K562 (cell line): ENCODE measurements around the gene VPS16. TPM values are rescaled to one million over a fixed set of nuclear protein-coding genes. Genes with fewer than 3 reads are reported as not detected.

Source experiments
- ATAC-seq: fragments of 200-7000 bp; cut with Tn5 transposase; 3 replicates; pipeline ENCODE4 v1.9.1; 2020; ENCODE audit warnings: moderate library complexity
- BruUV-seq: library from RNA; stranded (reverse); fragments of 400-500 nt; replicated peaks from 2 replicates; lab custom pipeline; 2021; lab: Mats Ljungman, UMichigan
- CTCF ChIA-PET: fragments of 300-600 bp; formaldehyde crosslinking; extraction: SDS; loops from one replicate; lab custom pipeline; 2021; ENCODE audit warnings: low intra/inter-chr PET ratio; lab: Yijun Ruan, JAX
- POLR2A ChIA-PET: fragments of 300-600, 350-650 bp; sonication (Branson Sonifier 250); formaldehyde crosslinking; extraction: SDS; loops from one replicate; lab custom pipeline; 2021; ENCODE audit warnings: antibody characterized with exemption, inconsistent platforms; lab: Yijun Ruan, JAX
- DNase-seq, 4 experiments: peaks; one replicate each; pipeline versions ENCODE4 v3.0.0 to v3.0.0-alpha.2; 2011 to 2018; ENCODE audit warnings: low spot score in 3 of 4, mixed read lengths in 3 of 4; ENCODE audit errors: extremely low read depth in 1 of 4
- FAIRE-seq: peaks from 2 replicates; lab custom pipeline; 2011; peaks lifted over from hg19 to GRCh38; lab: Jason Lieb, UNC
- H2AFZ ChIP-seq: 2 replicates; pipeline ENCODE4 v1.6.0; 2011; ENCODE audit warnings: low read depth, low read length, control low read depth, inconsistent platforms
- H3K27ac ChIP-seq: fragments of 200-600 bp; 3 replicates; pipeline ENCODE4 v1.8.0; 2011; ENCODE audit warnings: low read depth, mild to moderate bottlenecking, control low read depth, inconsistent platforms, low read length, moderate library complexity, mixed read lengths; ENCODE audit errors: extremely low read depth
- H3K27me3 ChIP-seq, 2 experiments: fragments of 300-600 bp in 1 of 2; 2 replicates in 1 of 2; 3 replicates in 1 of 2; pipeline versions ENCODE4 v1.6.0 to v1.8.0; 2011; ENCODE audit warnings: inconsistent platforms in 2 of 2, low read length in 2 of 2, mild to moderate bottlenecking in 1 of 2, mixed read lengths in 1 of 2, moderate library complexity in 1 of 2; ENCODE audit not compliant: control insufficient read depth in 2 of 2, insufficient read depth in 2 of 2
- H3K36me3 ChIP-seq: fragments of 300-600 bp; 3 replicates; pipeline ENCODE4 v1.8.0; 2011; ENCODE audit warnings: mild to moderate bottlenecking, low read length, inconsistent platforms; ENCODE audit not compliant: control insufficient read depth, insufficient read depth
- H3K4me1 ChIP-seq, 2 experiments: fragments of 200-600 bp in 1 of 2; replicated peaks in 1 of 2; 2 replicates in 1 of 2; 3 replicates in 1 of 2; pipeline versions ENCODE4 v1.5.1 to v1.8.0; 2011; ENCODE audit warnings: inconsistent platforms in 2 of 2, low read length in 2 of 2, mild to moderate bottlenecking in 1 of 2, mixed read lengths in 1 of 2, moderate library complexity in 1 of 2; ENCODE audit not compliant: control insufficient read depth in 2 of 2, insufficient read depth in 2 of 2
- H3K4me2 ChIP-seq: 2 replicates; pipeline ENCODE4 v1.6.1; 2011; ENCODE audit warnings: low read length, control low read depth, inconsistent platforms, mixed read lengths; ENCODE audit not compliant: insufficient read depth
- H3K4me3 ChIP-seq: fragments of 200-600 bp; sonication (generic), shearing (Covaris generic); 2 replicates; pipeline ENCODE4 v1.5.1; 2016; ENCODE audit warnings: control low read depth, inconsistent platforms
- H3K79me2 ChIP-seq: fragments of 200-600 bp; 3 replicates; pipeline ENCODE4 v1.8.0; 2011; ENCODE audit warnings: low read length, inconsistent platforms; ENCODE audit not compliant: control insufficient read depth, insufficient read depth
- H3K9ac ChIP-seq, 2 experiments: 2 replicates each; pipeline versions ENCODE4 v1.6.0 to v1.6.1; 2011; ENCODE audit warnings: low read depth in 2 of 2, low read length in 2 of 2, control low read depth in 1 of 2, inconsistent platforms in 1 of 2, mild to moderate bottlenecking in 1 of 2, mixed read lengths in 1 of 2; ENCODE audit not compliant: insufficient read depth in 1 of 2
- H3K9me1 ChIP-seq: one replicate; pipeline ENCODE4 v1.6.0; 2011; ENCODE audit warnings: inconsistent platforms, mild to moderate bottlenecking, low read length, moderate library complexity; ENCODE audit not compliant: control insufficient read depth, insufficient read depth
- H3K9me3 ChIP-seq: replicated peaks from 2 replicates; pipeline ENCODE4 v1.5.1; 2011; ENCODE audit warnings: low read depth, low read length, inconsistent platforms; ENCODE audit not compliant: control insufficient read depth, insufficient read depth
- H4K20me1 ChIP-seq: replicated peaks from 2 replicates; pipeline ENCODE4 v1.6.1; 2011; ENCODE audit warnings: low read length, inconsistent platforms, mixed read lengths; ENCODE audit not compliant: control insufficient read depth, insufficient read depth
- GABPB2 ChIP-seq: fragments of 250-450 bp; sonication (Bioruptor Pico); conservative IDR thresholded peaks from 2 replicates; pipeline ENCODE4 v1.5.1; 2021; ENCODE audit warnings: mild to moderate bottlenecking
- HNRNPH1 ChIP-seq: fragments of 200-400 bp; formaldehyde crosslinking; optimal IDR thresholded peaks from 2 replicates; pipeline ENCODE3; 2017; ENCODE audit warnings: low read depth, mild to moderate bottlenecking, low read length, moderate library complexity
- MTA2 ChIP-seq: fragments of 450-650 bp; IDR thresholded peaks from 2 replicates; pipeline ENCODE4 v1.6.1; 2016; ENCODE audit warnings: low read depth
- NCOA1 ChIP-seq: fragments of 450-650 bp; IDR thresholded peaks from 2 replicates; pipeline ENCODE4 v1.6.1; 2016; ENCODE audit warnings: low read depth
- SRSF1 ChIP-seq: fragments of 200-400 bp; formaldehyde crosslinking; IDR thresholded peaks from 2 replicates; pipeline ENCODE4 v1.6.1; 2017; ENCODE audit warnings: mild to moderate bottlenecking, low read depth, low read length, moderate library complexity
- WHSC1 ChIP-seq: IDR thresholded peaks from one replicate; pipeline ENCODE4 v1.6.1; 2012; ENCODE audit warnings: low read length, control low read depth, inconsistent platforms
- ZNF184 ChIP-seq: sonication (generic); formaldehyde crosslinking; IDR thresholded peaks from 2 replicates; pipeline ENCODE4 v1.5.0; 2020; ENCODE audit warnings: missing genetic modification reagents
- ZNF79 ChIP-seq: fragments of 250-450 bp; sonication (Bioruptor Pico); IDR thresholded peaks from 2 replicates; pipeline ENCODE4 v1.4.0; 2020; ENCODE audit warnings: low read depth, mild to moderate bottlenecking, moderate library complexity
- WGBS: fragments of 100-300 bp; shearing (Covaris generic); methylation state at CpG from one replicate; pipeline ENCODE4 v1.1.6; 2016; ENCODE audit warnings: low coverage, mixed read lengths; ENCODE audit not compliant: insufficient coverage; ENCODE audit errors: missing lambda C conversion rate; 5-methylcytosine and 5-hydroxymethylcytosine counted together
- in situ Hi-C: fragments of 300-500 bp; cut with MboI; formaldehyde crosslinking; loops from 4 replicates; pipeline ENCODE4 v1.15.0; 2018; ENCODE audit warnings: inconsistent platforms, mixed read lengths
- intact Hi-C: fragments of 100-400 bp; cut with micrococcal nuclease; formaldehyde crosslinking; loops from 2 replicates; pipeline ENCODE4 v1.14.2; 2022
- polyA plus RNA-seq, 8 experiments: library from polyadenylated mRNA; depleted of rRNA in 4 of 8; stranded (reverse) in 5 of 8; unstranded in 3 of 8; fragments of >200 nt; fragmentation: Nextera tagmentation in 2 of 8; fragmentation: Illumina TruSeq in 1 of 8; extraction: Ambion mirVana in 2 of 8; extraction: Trizol in 1 of 8; gene quantifications; 2 replicates each; pipeline versions ENCODE4 v1.2.1 to v1.2.3, GENCODE V29; 2011 to 2014; ENCODE audit warnings: inconsistent platforms in 1 of 8, missing spikeins in 1 of 8
- total RNA-seq, 7 experiments: library from RNA; depleted of rRNA in 6 of 7; stranded (reverse); fragments of >200 nt in 6 of 7; fragmentation: Illumina TruSeq in 2 of 7; extraction: Trizol in 2 of 7; gene quantifications; 2 replicates each; pipeline versions ENCODE4 v1.2.1 to v1.2.3, GENCODE V29; 2011 to 2021; ENCODE audit warnings: low replicate concordance in 1 of 7
- TF ChIP-seq, protein P1 (sequence below): fragments of 450-650 bp; IDR thresholded peaks from 2 replicates; pipeline ENCODE4 v1.7.1; 2018; ENCODE audit warnings: mild to moderate bottlenecking, low read depth; ENCODE audit not compliant: partially characterized antibody
- TF ChIP-seq, protein P2 (sequence below): fragments of 450-650 bp; IDR thresholded peaks from 2 replicates; pipeline ENCODE4 v1.6.1; 2017; ENCODE audit warnings: antibody characterized with exemption

VPS16 gene
- total and polyA plus RNA-seq, 9 of the 15 experiments (the other 6 are each of a cell fraction or from before 2014, with no cell fraction given), result 6.8 to 24.7 (median 14.0) TPM

DNA sequence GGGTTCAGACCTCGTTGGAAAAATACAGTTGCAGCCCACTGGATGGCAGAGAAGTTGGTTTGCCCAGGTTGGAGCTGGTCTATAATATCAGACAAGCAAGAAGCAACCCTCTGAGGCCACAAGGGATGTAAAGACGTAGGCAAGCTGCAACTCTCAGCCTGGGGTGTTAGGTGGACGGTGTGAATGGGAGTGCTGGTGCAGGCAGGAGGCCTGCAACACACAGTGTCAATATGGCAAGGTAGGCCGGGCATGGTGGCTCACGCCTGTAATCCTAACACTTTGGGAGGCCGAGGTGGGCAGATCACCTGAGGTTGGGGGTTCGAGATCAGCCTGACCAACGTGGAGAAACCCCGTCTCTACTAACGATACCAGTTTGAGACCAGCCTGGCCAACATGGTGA lies 10.5 kb downstream of the VPS16 start:
- no peak overlapping the region for H3K4me2 ChIP-seq
- no peaks in the 10 kb centered on the region for H4K20me1 ChIP-seq
- H3K9me3 ChIP-seq, result no peaks in the 10 kb centered on the region
- no peaks in the 10 kb centered on the region for H3K36me3 ChIP-seq
- H3K9ac ChIP-seq, result no peak overlapping the region
- peaks cover 2 to 3% of the 10 kb centered on the region in 2 experiments; a peak in 2 of 5 replicates for H3K4me1 ChIP-seq
- CTCF ChIA-PET, result interaction anchor here (3.0 kb wide), 1 partner anchor 96 kb away, joined by 24 read pairs; no protein-coding TSS in a partner anchor
- POLR2A ChIA-PET, result interaction anchor here (1.4 to 1.8 kb wide), 2 partner anchors 19 to 30 kb away, joined by 3 to 4 read pairs; no protein-coding TSS in a partner anchor
- 81% methylated on average over 7 of the region's 10 CpGs for WGBS
- no peak overlapping the region for H3K4me3 ChIP-seq
- H3K27me3 ChIP-seq, result no peaks in the 10 kb centered on the region
- ATAC-seq (no peak), DNase-seq (no peak), FAIRE-seq (no peak)
- no peaks in the 10 kb centered on the region for H3K9me1 ChIP-seq
- no peaks in the 10 kb centered on the region for H3K79me2 ChIP-seq
- H3K27ac ChIP-seq, result no peak overlapping the region
- no TSS peak for BruUV-seq
- in situ Hi-C loops (loop anchor here (5.0 kb wide), 1 partner anchor 164 kb away; no protein-coding TSS in a partner anchor), intact Hi-C loops (loop anchor here (5.0 kb wide), 1 partner anchor 164 kb away; no protein-coding TSS in a partner anchor)
- no peak overlapping the region for H2AFZ ChIP-seq
- TF ChIP-seq MTA2 (no peak), SRSF1 (no peak), WHSC1 (no peak), ZNF79 (CRISPR knock-in tag) (no peak), HNRNPH1 (no peak), GABPB2 (CRISPR knock-in tag) (no peak), ZNF184 (CRISPR knock-in tag) (no peak), NCOA1 (no peak)
- TF ChIP-seq, protein P1, sequence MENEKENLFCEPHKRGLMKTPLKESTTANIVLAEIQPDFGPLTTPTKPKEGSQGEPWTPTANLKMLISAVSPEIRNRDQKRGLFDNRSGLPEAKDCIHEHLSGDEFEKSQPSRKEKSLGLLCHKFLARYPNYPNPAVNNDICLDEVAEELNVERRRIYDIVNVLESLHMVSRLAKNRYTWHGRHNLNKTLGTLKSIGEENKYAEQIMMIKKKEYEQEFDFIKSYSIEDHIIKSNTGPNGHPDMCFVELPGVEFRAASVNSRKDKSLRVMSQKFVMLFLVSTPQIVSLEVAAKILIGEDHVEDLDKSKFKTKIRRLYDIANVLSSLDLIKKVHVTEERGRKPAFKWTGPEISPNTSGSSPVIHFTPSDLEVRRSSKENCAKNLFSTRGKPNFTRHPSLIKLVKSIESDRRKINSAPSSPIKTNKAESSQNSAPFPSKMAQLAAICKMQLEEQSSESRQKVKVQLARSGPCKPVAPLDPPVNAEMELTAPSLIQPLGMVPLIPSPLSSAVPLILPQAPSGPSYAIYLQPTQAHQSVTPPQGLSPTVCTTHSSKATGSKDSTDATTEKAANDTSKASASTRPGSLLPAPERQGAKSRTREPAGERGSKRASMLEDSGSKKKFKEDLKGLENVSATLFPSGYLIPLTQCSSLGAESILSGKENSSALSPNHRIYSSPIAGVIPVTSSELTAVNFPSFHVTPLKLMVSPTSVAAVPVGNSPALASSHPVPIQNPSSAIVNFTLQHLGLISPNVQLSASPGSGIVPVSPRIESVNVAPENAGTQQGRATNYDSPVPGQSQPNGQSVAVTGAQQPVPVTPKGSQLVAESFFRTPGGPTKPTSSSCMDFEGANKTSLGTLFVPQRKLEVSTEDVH, result no peak
- TF ChIP-seq, protein P2, sequence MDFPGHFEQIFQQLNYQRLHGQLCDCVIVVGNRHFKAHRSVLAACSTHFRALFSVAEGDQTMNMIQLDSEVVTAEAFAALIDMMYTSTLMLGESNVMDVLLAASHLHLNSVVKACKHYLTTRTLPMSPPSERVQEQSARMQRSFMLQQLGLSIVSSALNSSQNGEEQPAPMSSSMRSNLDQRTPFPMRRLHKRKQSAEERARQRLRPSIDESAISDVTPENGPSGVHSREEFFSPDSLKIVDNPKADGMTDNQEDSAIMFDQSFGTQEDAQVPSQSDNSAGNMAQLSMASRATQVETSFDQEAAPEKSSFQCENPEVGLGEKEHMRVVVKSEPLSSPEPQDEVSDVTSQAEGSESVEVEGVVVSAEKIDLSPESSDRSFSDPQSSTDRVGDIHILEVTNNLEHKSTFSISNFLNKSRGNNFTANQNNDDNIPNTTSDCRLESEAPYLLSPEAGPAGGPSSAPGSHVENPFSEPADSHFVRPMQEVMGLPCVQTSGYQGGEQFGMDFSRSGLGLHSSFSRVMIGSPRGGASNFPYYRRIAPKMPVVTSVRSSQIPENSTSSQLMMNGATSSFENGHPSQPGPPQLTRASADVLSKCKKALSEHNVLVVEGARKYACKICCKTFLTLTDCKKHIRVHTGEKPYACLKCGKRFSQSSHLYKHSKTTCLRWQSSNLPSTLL, result no peak
